Keratinocyte (primary cell): ENCODE results near the gene RNH1.

Experiments used
- CTCF ChIP-seq, 3 experiments: IDR thresholded peaks in 1 of 3; conservative IDR thresholded peaks in 1 of 3; optimal IDR thresholded peaks in 1 of 3; 2 replicates in 2 of 3; 3 replicates in 1 of 3; pipeline versions ENCODE3 to v1.5.1; 2011; ENCODE audit warnings: low read length in 3 of 3, mild to moderate bottlenecking in 3 of 3, moderate library complexity in 2 of 3, control low read depth in 1 of 3, inconsistent platforms in 1 of 3; ENCODE audit not compliant: insufficient read depth in 2 of 3; ENCODE audit errors: extremely low read depth in 1 of 3
- EZH2 ChIP-seq: IDR thresholded peaks from one replicate; pipeline ENCODE4 v1.6.1; 2012; ENCODE audit warnings: inconsistent platforms, mild to moderate bottlenecking, low read length, moderate library complexity

- TF ChIP-seq CTCF (optimal IDR thresholded peaks at IDR 0.05 in 1 of 3, IDR thresholded peaks at IDR 0.05 in 1 of 3, conservative IDR thresholded peaks at IDR 0.05 in 1 of 3; ENCODE audit: extremely low read depth in 1 of 3, insufficient read depth in 2 of 3, low read length in 3 of 3) (no peak), EZH2 (no peak)
These were observed 38.5 kb downstream of the RNH1 start for GRCh38 chr11:468493-468892.
